NCI-H2227 (cell line): ENCODE data around the gene CCDC80.

Experiments
- DNase-seq: peaks from one replicate; lab custom pipeline; 2025; ENCODE audit not compliant: unreplicated experiment; lab: John Stamatoyannopoulos, UW

Gene CCDC80

DNA sequence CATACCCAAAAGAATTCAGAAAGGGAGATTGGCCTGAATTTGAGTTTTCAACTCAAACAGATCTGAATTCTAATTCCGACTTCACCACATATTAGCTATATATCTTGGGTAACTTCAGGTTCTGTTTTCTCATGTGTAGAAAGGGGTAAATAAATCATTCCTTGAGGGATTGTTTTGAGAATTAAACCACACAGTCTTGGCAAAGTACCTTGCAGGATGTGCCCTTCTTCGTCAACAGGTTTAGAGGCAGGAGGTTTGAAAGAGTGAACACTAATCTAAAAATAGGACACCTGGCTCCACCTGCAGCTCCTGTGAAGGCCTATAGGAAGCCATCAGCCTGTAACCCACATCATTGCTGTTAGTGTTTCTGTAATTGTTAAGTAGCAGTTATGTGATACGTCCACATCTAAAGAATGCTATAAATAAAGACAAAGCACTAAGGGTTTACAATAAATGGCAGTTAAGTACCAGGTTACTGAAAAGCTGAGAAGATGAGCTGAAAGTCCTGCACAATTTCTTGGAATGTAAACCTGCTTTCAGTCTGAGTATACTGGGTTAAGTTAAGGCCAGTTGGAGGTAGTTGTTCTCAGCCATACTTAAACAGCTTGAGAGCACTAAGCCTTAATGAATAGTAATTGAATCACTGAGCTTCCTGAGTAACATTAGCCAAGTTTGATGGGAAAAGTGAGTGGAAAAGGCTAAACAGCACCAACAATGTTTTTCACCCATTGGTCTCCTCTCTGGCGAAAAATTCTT, 6.0 kb downstream of the CCDC80 start:
- no peak for DNase-seq

DNA sequence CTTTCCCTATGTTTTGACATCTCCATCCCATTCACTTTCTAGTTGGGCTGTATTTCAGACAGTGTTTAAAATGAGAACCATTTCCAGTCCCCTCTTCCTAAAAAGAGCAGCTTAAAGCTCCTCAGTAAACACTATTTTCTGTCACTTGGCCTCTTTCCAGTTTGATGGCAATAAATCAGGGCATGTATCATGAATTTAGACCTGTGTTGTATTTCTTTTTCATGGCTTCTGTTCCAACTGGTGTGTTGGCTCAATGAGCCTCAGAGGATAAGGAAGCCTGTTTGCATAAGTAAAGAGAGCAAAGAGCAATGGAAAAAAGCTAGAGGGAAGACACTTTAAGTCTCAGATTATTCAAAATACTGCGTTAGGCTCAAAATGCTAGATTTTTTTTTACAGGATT, 7.2 kb downstream of the CCDC80 start:
- DNase-seq: peak; percentile 8

DNA sequence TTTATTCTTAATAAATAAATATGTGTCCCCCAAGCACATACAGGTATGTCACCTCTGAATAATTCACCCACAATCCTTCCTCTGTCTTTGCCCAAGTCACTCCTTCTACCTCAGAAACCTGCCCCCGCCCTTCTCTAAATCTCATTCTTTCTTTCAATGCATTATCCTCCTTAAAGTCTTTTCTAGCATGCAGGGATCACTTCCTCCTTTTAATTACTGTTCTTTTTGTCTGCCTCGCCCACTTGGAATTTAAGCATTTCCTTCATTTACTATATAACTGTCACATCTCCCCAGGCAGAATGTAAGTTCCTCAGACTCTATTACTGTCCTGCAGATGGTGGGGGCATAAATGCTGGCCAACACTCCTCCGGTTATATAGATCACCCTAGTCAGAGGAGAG, 7.8 kb downstream of the CCDC80 start:
- no peak for DNase-seq

DNA sequence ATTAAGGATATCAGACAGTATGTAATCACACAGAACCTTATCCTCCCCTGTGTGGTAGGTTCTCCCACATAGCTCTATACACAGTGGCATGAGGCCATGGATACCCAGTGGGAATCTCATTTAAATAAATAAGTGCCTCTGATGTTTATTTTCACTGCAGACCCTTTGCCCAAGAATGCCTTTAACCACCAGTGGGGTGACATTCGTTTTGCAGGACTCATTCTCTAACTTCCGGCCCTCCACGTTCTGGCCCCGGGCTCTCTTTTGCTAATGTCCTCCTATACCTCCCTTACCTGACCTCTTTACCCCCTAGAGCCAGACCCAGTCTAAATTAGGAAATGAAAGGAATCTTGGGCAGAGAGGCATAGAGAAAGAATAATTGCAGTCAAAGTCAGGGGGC, 8.3 kb downstream of the CCDC80 start:
- no peak for DNase-seq

DNA sequence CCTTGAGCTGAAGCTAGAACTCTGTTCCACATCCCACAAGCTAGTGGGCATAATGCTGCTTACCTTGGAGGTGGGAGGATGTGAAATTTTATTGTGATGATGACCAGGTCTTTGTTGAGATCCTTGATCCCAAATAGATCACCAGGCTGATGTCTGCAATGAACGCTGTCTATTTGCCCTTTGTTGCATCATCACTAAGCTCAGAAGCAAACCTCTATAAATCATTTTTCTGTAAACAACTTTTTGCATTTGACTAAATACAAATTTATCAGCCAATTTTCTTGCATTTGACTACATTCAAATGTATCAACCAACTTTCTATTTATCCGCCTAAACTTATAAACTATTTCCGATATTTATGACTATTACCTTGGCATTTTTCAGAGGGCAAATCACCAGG, 9.7 kb downstream of the CCDC80 start:
- no peak for DNase-seq

DNA sequence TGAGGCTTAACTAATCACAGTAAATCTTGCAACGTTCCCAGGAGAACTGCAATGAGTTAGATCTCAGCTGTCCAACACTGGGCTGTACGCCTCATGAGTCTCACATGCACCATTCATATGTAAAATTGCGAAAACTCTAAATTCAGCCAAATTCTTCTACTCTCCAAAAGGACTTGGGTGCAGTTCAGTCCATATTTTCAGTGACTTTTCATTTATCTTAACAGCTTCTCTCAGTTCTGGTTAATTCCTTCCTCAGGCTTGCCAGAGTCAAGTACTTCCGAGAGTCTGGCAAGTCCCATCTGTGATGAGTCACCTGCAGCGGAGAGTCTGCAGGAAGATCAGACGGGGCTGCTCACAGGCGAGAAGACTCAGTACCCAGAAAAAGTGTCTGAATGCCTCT, 11.5 kb downstream of the CCDC80 start:
- no peak for DNase-seq

DNA sequence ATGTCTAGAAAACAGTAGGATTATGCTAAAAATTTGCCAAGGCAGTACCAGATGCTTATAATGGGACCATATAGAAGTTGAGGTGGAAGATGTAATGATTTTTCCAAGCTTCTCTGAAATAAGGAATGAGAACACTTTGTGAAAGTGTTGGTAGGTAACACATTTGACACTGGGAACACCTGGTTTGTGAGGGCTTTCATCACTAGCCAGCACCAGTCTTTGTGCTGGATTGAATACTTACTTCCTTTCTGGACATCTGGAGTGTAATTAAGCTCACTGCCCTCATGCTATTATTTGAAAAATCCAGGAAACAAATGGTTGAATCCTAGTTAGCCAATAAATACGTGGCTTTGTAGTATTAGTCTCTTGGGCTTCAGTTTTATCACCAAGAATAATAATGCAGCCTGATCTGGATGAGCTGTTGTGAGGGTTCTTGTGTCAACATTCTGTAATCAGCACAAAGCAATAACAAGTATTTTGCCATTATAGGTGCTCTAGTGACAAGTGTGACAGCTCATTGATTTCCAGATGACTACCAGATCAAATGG, 12.9 kb downstream of the CCDC80 start:
- no peak for DNase-seq

DNA sequence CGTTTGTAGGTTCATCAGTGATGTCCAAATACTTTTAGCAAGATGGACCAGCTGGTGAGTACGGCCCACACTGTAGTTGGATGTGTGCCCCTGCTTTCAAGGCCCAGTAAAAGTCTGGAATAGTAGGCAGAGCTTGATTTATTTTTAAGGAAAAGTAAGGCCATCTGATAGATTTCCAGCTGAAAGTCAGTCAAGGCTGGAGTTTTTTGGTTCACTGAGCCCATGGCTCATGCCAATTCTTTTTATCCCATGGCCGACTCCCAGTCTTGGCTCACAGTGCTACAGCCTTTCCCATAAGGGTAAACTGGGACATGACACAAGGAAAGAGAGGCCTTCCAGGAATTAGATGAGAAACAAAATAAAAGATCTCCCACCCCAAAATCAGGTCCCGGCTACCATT, 13.5 kb downstream of the CCDC80 start:
- no peak for DNase-seq

DNA sequence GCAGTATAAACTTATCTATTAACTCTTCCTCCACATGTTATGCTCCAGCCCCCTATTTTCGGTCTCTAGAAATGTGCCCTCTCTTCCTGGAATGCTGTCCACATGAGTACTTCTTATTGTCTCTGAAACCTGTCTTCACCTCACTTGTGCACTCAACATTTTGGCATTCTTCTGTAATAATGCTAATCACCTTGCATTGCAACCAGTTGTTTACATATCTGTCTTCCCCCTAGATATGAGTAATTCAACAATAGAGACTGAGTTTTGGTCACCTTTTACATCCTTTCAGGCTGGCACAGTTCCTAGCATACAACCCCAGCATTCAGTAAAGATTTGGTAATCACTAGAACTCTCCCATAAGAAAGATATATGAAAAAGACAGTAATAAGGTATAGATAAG, 17.2 kb downstream of the CCDC80 start:
- no peak for DNase-seq

DNA sequence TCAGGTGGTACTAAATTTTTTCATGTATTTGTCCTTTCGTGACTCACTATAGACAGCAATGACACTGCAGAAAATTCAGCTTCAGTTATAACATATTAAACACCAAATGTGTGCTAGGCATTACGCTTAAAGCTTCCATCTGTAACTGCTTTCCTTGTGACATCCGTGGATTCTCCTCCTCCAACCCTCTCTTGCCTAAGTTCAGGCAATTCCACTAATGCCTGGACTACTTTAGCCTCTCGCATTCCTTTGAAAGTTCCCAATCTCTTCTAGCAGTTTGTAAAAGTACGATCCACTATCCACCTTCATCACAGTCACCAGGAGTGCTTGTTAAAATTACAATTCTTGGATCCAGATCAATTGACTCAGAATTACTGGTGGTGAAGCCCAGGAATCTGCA, 17.7 kb downstream of the CCDC80 start:
- no peak for DNase-seq

DNA sequence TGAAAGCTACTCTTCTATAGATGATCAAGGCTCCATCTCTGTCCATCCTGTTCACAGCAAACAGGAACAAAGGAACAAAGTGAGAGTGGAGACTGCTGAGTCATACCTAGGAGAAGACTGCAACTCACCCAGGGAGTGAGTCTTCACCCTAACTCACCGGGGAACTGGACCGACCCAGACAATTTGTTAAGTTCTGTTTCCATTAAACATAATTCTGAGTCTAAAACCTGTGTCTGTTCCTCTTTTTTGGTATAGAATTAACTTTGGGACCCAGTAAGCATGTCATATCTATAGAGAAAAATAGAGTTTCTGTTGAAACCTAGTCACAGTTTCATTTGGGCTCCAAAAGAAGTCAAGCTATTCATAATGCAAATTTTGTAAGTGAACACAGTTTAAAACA, 21.6 kb downstream of the CCDC80 start:
- no peak for DNase-seq

DNA sequence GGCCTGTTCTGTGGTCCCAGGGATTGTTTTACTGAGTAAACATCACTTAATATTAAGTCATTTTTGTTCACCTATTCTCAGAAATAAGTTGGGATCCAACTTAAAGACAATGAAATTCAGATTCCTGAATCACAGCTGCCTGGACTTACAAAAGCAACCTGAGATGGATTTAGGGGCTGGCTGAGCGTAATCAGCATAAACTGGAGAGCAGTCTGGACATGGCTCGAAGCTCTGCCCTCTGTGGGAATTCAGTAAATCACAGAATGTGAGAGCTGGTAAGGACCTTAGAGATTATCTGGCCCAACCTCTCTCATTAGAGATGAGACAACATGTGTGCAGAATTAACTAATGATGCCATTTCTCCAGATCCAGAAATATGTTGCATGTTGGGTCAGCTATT, 23.7 kb downstream of the CCDC80 start:
- DNase-seq: no peak

DNA sequence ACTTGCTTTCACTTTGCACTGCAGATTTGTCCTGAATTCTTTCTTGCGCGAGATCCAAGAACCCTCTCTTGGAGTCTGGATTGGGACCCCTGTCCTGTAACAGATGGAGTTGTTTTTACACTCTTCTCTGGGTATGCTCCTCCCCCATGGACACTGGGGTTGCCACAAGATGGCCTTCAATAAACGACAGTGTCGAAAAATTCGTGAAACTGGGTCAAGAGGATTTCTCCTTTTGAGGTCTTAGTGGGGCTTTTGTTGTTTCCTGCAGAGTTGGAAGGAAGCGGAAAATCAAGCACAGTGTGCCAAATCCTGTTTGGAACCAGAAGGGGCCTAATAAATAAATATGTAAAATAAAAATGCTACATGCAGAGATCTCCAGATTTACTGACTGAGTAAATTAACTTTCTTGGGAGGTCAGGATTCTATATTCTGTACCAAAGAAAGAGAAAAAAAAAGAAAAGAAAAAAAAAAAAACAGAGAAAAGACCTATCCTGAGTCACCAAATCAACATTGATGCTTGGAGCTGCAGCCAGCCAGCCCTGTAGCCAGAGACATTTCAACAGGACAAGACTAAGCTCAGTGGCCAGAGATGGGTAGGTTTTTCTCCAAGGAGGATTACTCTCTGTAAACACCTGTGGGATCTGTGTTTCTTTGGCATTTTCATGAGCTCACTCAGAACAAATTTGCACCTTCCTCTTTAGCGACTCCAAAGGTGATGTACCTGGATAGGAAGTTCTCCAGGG, 24.8 kb downstream of the CCDC80 start:
- DNase-seq: no peak

DNA sequence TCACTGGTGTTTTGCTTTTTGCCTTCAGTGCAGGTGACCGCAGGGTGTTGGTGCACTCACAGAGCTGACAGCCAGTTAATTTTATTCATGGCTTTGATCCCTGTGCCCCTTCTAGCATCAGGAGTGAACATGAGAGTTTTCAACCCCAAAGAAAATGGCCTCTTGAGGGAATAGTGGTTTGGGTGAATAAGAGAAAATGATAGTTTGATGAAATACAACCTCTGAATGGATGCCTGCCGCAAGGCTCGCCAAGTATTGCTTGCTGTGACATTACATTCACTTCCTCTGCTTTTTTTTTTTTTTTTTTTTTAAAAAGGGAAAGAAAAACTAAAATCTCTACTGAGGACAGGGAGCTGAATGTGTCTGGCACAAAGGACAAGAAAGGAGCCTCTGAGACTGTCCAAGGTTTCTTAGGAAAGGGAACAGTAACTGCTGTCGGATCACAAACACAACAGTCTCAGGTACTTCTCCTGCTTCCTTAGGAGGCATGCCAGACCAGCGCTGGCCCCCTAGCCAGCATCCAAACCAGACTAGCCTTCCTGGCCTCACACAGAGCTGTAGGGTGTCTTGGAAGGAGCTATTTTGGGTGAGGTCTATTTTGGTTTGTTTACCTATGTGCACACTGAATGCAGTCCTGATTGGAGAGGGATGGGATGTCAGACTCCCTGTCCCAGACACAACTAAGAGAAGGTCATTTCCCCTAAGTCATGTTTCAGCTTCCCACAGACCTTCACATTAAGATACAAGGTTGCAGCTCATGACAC, 29.0 kb downstream of the CCDC80 start:
- no peak for DNase-seq

DNA sequence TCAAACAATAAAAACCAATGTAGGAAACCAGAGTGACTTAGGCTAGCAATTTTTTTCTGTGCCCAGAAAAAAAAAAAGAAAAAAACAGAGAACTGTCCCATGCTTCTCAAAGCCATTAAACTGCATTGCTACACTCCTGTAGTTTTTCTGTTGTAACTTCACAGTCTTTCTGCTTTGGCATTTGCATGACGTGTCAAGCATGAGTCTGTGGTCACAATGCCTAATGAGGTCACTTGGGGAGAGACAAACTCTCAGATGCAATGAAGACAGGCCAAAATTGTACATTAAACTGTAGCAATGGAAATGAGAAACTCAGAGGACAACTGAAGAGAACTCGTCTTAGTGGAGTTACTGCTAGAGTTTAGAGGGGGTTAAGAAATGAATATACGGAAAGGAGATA, 30.8 kb downstream of the CCDC80 start:
- DNase-seq: no peak

DNA sequence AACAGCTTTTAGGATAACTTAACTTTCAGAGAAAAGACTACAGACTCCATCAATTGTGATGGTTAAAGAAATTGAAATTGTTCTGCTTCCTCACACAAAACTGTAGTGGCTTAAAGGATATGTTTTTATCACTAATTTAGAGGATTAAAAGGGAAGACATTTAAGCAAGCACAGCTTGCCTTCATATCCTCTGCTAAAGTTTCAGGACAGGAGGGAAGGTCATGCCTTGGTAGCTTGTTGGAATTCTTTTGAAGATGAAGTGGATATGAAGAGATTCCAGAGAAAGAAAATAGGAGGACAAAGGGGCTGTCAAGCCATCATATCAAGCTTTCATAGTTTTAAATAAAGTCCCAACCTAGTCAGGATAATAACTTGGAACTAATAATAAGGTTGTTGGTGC, 33.1 kb downstream of the CCDC80 start:
- no peak for DNase-seq

DNA sequence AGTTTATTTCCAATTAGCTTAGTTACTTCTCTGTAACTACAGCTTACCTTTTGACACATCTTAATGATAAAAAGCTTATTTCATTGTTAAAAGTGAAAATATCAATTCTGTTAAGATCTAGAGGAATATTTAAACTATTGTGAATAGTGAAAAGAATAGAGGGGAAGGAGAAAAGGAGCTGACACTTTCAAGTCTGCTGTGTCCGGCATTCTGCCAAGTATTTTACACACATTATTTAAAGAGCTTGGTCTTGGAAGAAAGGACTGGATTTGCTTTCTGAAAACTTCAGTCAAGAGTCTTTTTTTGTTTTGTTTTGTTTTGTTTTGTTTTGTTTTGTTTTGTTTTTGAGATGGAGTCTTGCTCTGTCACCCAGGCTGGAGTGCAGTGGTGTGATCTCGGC, 34.8 kb downstream of the CCDC80 start:
- DNase-seq: no peak

DNA sequence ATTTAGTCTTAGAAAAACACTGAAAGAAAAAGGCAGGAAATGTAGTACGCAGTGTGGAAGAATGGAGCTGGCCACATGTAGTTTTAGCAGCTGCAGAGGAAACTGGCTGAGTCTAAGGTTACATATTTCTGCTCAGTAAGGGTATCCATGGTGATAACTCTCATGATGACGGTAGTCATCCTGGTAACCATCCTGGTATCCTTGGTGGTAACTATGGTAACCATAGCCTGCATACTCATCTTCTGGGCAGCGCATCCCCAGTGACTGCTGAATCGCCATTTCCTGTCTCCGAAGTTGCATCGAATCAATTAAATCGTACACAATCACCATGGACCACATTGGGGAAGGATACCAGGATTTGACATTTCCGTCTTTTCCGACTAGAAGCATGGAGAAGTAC, 35.7 kb downstream of the CCDC80 start:
- DNase-seq: peak; percentile 74

DNA sequence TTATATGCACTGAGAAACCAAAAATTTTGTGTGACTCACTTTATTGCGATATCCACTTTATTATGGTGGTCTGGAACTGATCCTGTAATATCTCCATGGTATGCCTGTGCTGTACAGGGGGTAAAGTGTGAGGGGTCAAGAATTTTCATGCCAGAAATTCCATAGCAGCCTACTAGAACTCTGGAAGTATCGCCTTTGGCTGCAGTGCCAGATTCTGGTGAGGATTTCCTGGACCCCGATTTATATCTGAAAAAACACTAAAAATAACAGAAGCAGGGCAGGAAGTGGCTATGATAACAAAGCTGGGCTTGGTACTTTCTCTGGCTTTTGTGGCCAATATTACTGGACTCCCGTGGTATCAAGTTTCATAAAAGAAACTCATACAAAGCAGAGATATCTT, 36.4 kb downstream of the CCDC80 start:
- no peak for DNase-seq

DNA sequence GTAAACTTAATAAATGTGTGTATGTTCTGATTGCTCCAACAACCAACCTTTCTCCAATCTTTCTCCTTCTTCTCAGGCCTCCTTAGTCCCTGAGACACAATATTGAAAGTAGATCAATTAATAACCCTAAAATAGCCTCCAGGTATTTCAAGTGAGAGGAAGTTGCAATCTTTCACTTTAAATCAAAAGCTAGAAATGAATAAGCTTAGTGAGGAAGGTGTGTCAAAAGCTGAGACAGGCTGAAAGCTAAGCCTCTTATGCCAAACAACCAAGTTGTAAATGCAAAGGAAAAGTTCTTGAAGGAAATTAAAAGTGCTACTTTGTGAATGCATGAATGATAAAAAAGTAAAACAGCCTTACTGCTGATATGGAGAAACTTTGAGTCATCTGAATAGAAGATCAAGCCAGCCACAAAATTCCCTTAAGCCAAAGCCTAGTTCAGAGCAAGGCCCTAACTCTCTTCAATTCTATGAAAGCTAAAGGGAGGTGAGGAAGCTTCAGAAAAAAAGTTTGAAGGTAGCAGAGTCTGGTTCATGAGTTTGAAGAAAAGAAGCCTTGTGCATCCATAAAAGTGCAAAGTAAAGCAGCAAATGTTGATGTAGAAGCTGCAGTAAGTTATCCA, 38.6 kb downstream of the CCDC80 start:
- DNase-seq: no peak

DNA sequence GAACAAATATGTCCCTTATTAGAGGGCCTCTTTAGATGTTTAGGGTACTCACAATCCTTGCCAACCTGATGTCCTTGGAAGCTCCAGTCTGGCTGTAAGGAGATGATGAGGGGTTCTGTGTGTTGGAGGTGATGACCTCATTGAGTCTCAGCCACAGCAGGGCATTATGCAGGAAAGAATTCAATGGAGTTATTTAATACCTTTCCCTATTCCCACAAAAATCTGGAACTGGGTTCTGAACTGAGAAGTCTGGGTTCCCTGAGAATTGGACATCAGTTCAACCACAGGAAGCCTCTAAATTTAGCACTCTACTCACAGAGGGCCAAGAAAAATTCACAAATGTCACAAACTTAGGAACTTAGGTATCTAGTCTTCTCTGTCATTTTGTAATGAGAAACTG, 42.2 kb downstream of the CCDC80 start:
- no peak for DNase-seq
